ENCODE measurements around the gene VPS39. TPM values are rescaled to one million over a fixed set of nuclear protein-coding genes. Genes with fewer than 3 reads are reported as not detected.

The VPS39 gene
- total and polyA plus RNA-seq, 3 donors from 2014 or later: 71.8 to 135 (median 120) TPM

GRCh38 chr15:42193383-42193782 is 14.7 kb downstream of the VPS39 start:
- H3K36me3 ChIP-seq (ENCODE audit: low read depth, missing control alignments): no peaks in the 10 kb centered on the region
- no peak for TF ChIP-seq POLR2A (IDR thresholded peaks at IDR 0.05)
- TF ChIP-seq, protein P1, sequence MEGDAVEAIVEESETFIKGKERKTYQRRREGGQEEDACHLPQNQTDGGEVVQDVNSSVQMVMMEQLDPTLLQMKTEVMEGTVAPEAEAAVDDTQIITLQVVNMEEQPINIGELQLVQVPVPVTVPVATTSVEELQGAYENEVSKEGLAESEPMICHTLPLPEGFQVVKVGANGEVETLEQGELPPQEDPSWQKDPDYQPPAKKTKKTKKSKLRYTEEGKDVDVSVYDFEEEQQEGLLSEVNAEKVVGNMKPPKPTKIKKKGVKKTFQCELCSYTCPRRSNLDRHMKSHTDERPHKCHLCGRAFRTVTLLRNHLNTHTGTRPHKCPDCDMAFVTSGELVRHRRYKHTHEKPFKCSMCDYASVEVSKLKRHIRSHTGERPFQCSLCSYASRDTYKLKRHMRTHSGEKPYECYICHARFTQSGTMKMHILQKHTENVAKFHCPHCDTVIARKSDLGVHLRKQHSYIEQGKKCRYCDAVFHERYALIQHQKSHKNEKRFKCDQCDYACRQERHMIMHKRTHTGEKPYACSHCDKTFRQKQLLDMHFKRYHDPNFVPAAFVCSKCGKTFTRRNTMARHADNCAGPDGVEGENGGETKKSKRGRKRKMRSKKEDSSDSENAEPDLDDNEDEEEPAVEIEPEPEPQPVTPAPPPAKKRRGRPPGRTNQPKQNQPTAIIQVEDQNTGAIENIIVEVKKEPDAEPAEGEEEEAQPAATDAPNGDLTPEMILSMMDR (IDR thresholded peaks at IDR 0.05): no peak
- no peak overlapping the region for H3K27ac ChIP-seq
- H3K4me3 ChIP-seq: no peak overlapping the region
- no peaks in the 10 kb centered on the region for H3K27me3 ChIP-seq
- H3K4me1 ChIP-seq: peaks cover 11% of the 10 kb centered on the region
- intact Hi-C loops (cut with DNase I; ENCODE audit: low total_unique reads): no loop called here
- no peaks in the 10 kb centered on the region for H3K9me3 ChIP-seq
- WGBS, 2 donors: 94 to 97% methylated on average over 3 of the region's 3 CpGs
- no peak for DNase-seq

DNA sequence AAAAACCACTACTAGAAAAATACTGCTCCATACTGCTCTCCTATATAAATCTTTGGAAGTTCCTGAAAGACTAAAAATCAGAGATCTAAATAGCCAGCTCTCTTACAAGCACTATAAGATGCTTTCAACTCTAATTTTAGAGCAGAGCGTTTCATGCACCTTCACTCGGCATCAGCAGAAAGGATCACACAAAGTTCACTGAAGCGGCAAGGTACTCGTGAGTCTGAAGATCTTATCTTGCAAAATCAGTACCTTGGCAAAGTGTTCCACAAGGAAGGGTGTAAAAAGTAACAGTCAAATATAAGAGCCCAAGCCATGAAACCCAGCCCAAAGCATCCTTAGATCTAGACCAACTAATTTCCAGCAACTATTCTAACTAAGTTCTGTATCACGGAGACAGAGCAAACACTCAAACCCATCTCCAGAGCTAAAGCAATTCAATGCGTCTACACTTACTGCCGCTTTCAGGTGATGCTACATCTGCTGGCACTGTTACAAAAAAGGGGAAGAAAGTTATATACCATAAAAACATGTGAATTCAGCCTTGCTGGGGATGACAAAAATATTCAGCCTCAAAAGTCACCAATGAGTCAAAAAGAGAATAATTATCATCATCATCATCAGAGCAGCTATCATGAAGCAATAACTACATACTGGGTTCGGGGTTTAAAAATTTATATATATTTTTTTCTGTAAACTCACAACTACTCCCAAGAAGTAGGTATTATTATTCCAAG is 16.3 kb downstream of the VPS39 start:
- TF ChIP-seq POLR2A (IDR thresholded peaks at IDR 0.05): no peak
- TF ChIP-seq, protein P1 (IDR thresholded peaks at IDR 0.05): no peak
- no peaks in the 10 kb centered on the region for H3K27me3 ChIP-seq
- H3K9me3 ChIP-seq: no peaks in the 10 kb centered on the region
- intact Hi-C loops (cut with DNase I; ENCODE audit: low total_unique reads): no loop called here
- no peak overlapping the region for H3K4me3 ChIP-seq
- H3K27ac ChIP-seq: no peak overlapping the region
- peaks cover 11% of the 10 kb centered on the region for H3K4me1 ChIP-seq
- no peak for DNase-seq
- H3K36me3 ChIP-seq (ENCODE audit: low read depth, missing control alignments): no peaks in the 10 kb centered on the region
- 79 to 86% methylated on average over 8 of the region's 8 CpGs for WGBS, 2 donors

DNA sequence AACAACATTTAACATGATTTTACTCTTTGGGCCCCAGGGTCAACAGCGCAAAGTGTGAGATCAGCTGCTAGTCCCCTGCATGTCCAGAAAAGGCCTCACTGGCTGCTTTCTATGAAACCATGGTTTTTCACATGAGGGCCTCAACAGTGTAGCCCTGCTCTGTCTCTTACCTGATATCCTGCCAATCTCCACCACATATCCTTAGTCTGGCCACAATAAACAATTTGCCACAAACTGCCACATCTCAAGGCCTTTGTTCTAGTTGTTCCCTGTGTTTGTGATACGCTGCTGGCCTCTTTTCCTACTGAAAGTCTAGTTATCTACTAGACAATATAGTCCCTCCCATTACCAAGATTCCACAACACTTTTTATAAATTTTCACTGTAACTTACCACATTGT is 17.7 kb downstream of the VPS39 start:
- Histone ChIP-seq H3K36me3 (ENCODE audit: low read depth, missing control alignments) (no peaks in the 10 kb centered on the region), H3K9me3 (no peaks in the 10 kb centered on the region), H3K4me3 (no peak overlapping the region), H3K27me3 (no peaks in the 10 kb centered on the region), H3K4me1 (peaks cover 11% of the 10 kb centered on the region), H3K27ac (no peak overlapping the region)
- intact Hi-C loops (cut with DNase I; ENCODE audit: low total_unique reads): no loop called here
- WGBS, 2 donors: 84 to 88% methylated on average over 2 of the region's 2 CpGs
- TF ChIP-seq, protein P1 (IDR thresholded peaks at IDR 0.05): no peak
- TF ChIP-seq POLR2A (IDR thresholded peaks at IDR 0.05): no peak
- DNase-seq: peak; percentile 32

DNA sequence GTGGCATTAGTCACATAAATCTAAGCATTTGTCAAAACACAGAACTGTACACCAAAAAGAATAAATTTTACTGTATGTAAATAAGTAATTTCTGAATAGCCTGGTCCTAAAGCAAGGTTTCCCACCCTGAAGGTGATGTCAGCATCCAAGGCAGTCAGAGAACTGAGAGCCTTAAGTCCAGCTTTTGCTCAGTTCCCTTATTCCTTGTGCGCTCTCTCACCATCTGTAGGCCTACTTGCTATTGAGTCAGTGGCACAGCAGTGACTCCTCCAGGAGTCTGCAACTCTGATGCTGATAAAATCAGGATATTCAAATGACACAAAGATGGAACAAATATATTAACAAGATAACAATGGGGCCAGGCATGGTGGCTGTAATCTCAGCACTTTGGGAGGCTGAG is 22.3 kb downstream of the VPS39 start:
- Histone ChIP-seq H3K9me3 (no peaks in the 10 kb centered on the region), H3K36me3 (ENCODE audit: low read depth, missing control alignments) (no peaks in the 10 kb centered on the region), H3K4me3 (no peak overlapping the region), H3K4me1 (peaks cover 10% of the 10 kb centered on the region), H3K27me3 (no peaks in the 10 kb centered on the region), H3K27ac (no peak overlapping the region)
- intact Hi-C loops (cut with DNase I; ENCODE audit: low total_unique reads): no loop called here
- WGBS, 2 donors: 92 to 97% methylated on average over 1 of the region's 1 CpG
- no peak for DNase-seq
- TF ChIP-seq, protein P1 (IDR thresholded peaks at IDR 0.05): no peak
- TF ChIP-seq POLR2A (IDR thresholded peaks at IDR 0.05): no peak

GRCh38 chr15:42184736-42185135 is 23.4 kb downstream of the VPS39 start:
- 81 to 83% methylated on average over 4 of the region's 4 CpGs for WGBS, 2 donors
- no peaks in the 10 kb centered on the region for H3K9me3 ChIP-seq
- H3K36me3 ChIP-seq (ENCODE audit: low read depth, missing control alignments): no peaks in the 10 kb centered on the region
- no peak overlapping the region for H3K4me3 ChIP-seq
- no peaks in the 10 kb centered on the region for H3K27me3 ChIP-seq
- intact Hi-C loops (cut with DNase I; ENCODE audit: low total_unique reads): no loop called here
- no peak for DNase-seq
- TF ChIP-seq, protein P1 (IDR thresholded peaks at IDR 0.05): no peak
- no peak for TF ChIP-seq POLR2A (IDR thresholded peaks at IDR 0.05)
- peaks cover 5% of the 10 kb centered on the region for H3K4me1 ChIP-seq
- H3K27ac ChIP-seq: no peak overlapping the region

Measured in testis (tissue), 3 donors.